HG03439 (cell line): ENCODE measurements around the gene KRTAP11-1.

ENCODE experiments used
- ATAC-seq: cut with Tn5 transposase; IDR thresholded peaks from one replicate; pipeline ENCODE4 v1.9.1; 2021; ENCODE audit warnings: mild to moderate bottlenecking, moderate library complexity; ENCODE audit not compliant: unreplicated experiment

The KRTAP11-1 gene

GRCh38 chr21:30881480-30881879, at the start of gene KRTAP11-1:
TSS of gene KRTAP11-1 (minus strand) at chr21:30881580. CDS start at chr21:30881524, 56 bp downstream.
- no peak for ATAC-seq

GRCh38 chr21:30924146-30924700, 42.8 kb upstream of the KRTAP11-1 start:
- ATAC-seq = no peak

- no peak for ATAC-seq
These were observed 39.7 kb upstream of the KRTAP11-1 start for GRCh38 chr21:30921129-30921528.

GRCh38 chr21:30917557-30917956, 36.2 kb upstream of the KRTAP11-1 start:
- no peak for ATAC-seq

GRCh38 chr21:30900881-30901280, 19.5 kb upstream of the KRTAP11-1 start:
- no peak for ATAC-seq

- no peak for ATAC-seq
These were observed 1.7 kb upstream of the KRTAP11-1 start for GRCh38 chr21:30882866-30883597.

GRCh38 chr21:30880914-30881313, 466 bp downstream of the KRTAP11-1 start:
- no peak for ATAC-seq

GRCh38 chr21:30874526-30874925, 6.9 kb downstream of the KRTAP11-1 start:
- ATAC-seq = no peak

GRCh38 chr21:30847627-30848500, 33.5 kb downstream of the KRTAP11-1 start:
- ATAC-seq = no peak

GRCh38 chr21:30842990-30843389, 38.4 kb downstream of the KRTAP11-1 start:
- no peak for ATAC-seq

GRCh38 chr21:30839304-30839703, 42.1 kb downstream of the KRTAP11-1 start:
- no peak for ATAC-seq

- ATAC-seq = no peak
These were observed 42.8 kb downstream of the KRTAP11-1 start for GRCh38 chr21:30838536-30838935.

- no peak for ATAC-seq
These were observed 50.1 kb downstream of the KRTAP11-1 start for GRCh38 chr21:30831194-30831765.
